Panc1 (cell line): ENCODE data around the gene SLITRK2.

Experiments
- POLR2AphosphoS5 ChIP-seq: IDR thresholded peaks from 2 replicates; pipeline ENCODE4 v1.6.1; 2012; ENCODE audit warnings: mild to moderate bottlenecking, low read depth, low read length, moderate library complexity
- REST ChIP-seq, 2 experiments: IDR thresholded peaks; 2 replicates each; pipeline ENCODE4 v1.6.1; 2011 to 2012; ENCODE audit warnings: low read depth in 2 of 2, control low read depth in 1 of 2, low read length in 1 of 2, mild to moderate bottlenecking in 1 of 2, moderate library complexity in 1 of 2; ENCODE audit not compliant: insufficient read depth in 1 of 2
- SIN3A ChIP-seq: IDR thresholded peaks from 2 replicates; pipeline ENCODE4 v1.6.1; 2012; ENCODE audit warnings: low read depth, mild to moderate bottlenecking, low read length, moderate library complexity, borderline replicate concordance; ENCODE audit not compliant: insufficient read depth
- TCF7L2 ChIP-seq: IDR thresholded peaks from 2 replicates; pipeline ENCODE4 v1.6.1; 2011; ENCODE audit warnings: mild to moderate bottlenecking, low read depth, low read length, inconsistent platforms
- TF ChIP-seq, protein P1 (sequence below): fragments of 450-650 bp; IDR thresholded peaks from 2 replicates; pipeline ENCODE4 v1.5.1; 2017; ENCODE audit warnings: mild to moderate bottlenecking

DNA sequence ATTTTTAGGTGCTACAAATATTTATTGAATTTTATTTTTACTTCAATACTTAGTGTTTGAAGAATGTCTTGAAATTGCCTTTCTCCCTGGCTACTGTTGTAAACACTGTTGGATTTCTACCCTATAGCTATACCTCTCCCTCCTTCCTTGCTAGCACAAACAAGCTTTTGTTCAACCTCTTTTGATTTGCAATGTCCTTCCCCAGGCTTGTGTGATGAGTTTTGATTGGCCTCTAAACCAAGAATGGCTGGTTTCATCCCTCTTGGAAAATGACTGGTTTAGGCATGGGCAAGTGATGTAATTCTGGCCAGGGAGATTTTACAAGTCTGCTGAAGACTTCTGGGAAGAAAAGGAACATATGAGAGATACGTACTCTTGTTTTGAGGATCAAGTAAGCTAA lies 25.3 kb upstream of the SLITRK2 start:
- TF ChIP-seq, protein P1, sequence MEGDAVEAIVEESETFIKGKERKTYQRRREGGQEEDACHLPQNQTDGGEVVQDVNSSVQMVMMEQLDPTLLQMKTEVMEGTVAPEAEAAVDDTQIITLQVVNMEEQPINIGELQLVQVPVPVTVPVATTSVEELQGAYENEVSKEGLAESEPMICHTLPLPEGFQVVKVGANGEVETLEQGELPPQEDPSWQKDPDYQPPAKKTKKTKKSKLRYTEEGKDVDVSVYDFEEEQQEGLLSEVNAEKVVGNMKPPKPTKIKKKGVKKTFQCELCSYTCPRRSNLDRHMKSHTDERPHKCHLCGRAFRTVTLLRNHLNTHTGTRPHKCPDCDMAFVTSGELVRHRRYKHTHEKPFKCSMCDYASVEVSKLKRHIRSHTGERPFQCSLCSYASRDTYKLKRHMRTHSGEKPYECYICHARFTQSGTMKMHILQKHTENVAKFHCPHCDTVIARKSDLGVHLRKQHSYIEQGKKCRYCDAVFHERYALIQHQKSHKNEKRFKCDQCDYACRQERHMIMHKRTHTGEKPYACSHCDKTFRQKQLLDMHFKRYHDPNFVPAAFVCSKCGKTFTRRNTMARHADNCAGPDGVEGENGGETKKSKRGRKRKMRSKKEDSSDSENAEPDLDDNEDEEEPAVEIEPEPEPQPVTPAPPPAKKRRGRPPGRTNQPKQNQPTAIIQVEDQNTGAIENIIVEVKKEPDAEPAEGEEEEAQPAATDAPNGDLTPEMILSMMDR = no peak
- TF ChIP-seq TCF7L2 (no peak), POLR2AphosphoS5 (no peak), REST (IDR thresholded peaks at IDR 0.05; ENCODE audit: insufficient read depth in 1 of 2, low read depth in 2 of 2, low read length in 1 of 2) (no peak), SIN3A (no peak)
